ENCODE measurements around the gene KRTAP9-6. TPM values are rescaled to one million over a fixed set of nuclear protein-coding genes. Genes with fewer than 3 reads are reported as not detected.

Gene KRTAP9-6
- total and polyA plus RNA-seq, 10 of the 15 experiments (the other 5 are each of a cell fraction or from before 2014, with no cell fraction given), result not detected

DNA sequence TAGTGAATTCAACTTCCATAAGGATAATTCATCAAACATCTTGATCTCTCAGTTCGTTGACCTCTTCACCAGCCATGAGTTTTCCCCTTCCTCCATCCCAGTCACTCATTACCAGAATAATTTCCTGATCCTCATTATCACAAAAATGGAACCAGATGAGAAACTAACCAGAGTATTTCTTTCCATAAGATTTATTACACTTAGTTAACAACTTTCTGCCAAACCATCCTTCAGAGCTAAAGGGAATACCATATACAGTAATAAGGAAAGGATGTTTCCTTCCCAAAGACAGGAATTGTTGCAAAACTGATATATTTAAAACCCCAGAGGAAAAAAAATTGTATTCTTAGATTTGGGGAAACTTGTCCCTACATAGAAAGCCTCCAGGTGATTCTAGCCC, 28.8 kb downstream of the KRTAP9-6 start:
- FAIRE-seq, result no peak
- no peak overlapping the region for H2AFZ ChIP-seq (ENCODE audit: control insufficient read depth, low read depth, low read length)
- H3K9ac ChIP-seq (ENCODE audit: control insufficient read depth, insufficient read depth, low read length), result no peak overlapping the region
- H3K4me3 ChIP-seq, result no peak overlapping the region
- no peak for ATAC-seq
- ChIA-PET POLR2A (no interaction called here), RAD21 (ENCODE audit: unreplicated experiment) (no interaction called here), CTCF (interaction anchor here (0.5 to 0.6 kb wide), 2 partner anchors 345 to 388 kb away, joined by 3 read pairs; no protein-coding TSS in a partner anchor), SMC1A (ENCODE audit: uncharacterized antibody, unreplicated experiment) (no interaction called here)
- H3K27ac ChIP-seq (ENCODE audit: control insufficient read depth, insufficient read depth), result no peak overlapping the region
- intact Hi-C loops (cut with micrococcal nuclease; ENCODE audit: unreplicated experiment) (no loop called here), in situ Hi-C loops (cut with MboI) (no loop called here)
- no peak for TF ChIP-seq HDGF (IDR thresholded peaks at IDR 0.05)
- no peak for TF ChIP-seq SMAD1 (IDR thresholded peaks at IDR 0.05; ENCODE audit: low read depth, partially characterized antibody)
- TF ChIP-seq JUND (IDR thresholded peaks at IDR 0.05; ENCODE audit: low read depth, low read length), result no peak
- TF ChIP-seq POLR2AphosphoS2 (IDR thresholded peaks at IDR 0.05; ENCODE audit: low read depth, low read length), result no peak
- TF ChIP-seq EED (IDR thresholded peaks at IDR 0.05; ENCODE audit: low read depth), result no peak
- TF ChIP-seq ATF7 (IDR thresholded peaks at IDR 0.05; ENCODE audit: low read depth), result no peak
- no peak for TF ChIP-seq SIN3A (IDR thresholded peaks at IDR 0.05; ENCODE audit: low read depth, low read length)
- TF ChIP-seq HDAC6 (IDR thresholded peaks at IDR 0.05; ENCODE audit: unreplicated experiment), result no peak
- TF ChIP-seq, protein P1, sequence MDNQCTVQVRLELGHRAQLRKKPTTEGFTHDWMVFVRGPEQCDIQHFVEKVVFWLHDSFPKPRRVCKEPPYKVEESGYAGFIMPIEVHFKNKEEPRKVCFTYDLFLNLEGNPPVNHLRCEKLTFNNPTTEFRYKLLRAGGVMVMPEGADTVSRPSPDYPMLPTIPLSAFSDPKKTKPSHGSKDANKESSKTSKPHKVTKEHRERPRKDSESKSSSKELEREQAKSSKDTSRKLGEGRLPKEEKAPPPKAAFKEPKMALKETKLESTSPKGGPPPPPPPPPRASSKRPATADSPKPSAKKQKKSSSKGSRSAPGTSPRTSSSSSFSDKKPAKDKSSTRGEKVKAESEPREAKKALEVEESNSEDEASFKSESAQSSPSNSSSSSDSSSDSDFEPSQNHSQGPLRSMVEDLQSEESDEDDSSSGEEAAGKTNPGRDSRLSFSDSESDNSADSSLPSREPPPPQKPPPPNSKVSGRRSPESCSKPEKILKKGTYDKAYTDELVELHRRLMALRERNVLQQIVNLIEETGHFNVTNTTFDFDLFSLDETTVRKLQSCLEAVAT (IDR thresholded peaks at IDR 0.05), result no peak
- TF ChIP-seq, protein P2, sequence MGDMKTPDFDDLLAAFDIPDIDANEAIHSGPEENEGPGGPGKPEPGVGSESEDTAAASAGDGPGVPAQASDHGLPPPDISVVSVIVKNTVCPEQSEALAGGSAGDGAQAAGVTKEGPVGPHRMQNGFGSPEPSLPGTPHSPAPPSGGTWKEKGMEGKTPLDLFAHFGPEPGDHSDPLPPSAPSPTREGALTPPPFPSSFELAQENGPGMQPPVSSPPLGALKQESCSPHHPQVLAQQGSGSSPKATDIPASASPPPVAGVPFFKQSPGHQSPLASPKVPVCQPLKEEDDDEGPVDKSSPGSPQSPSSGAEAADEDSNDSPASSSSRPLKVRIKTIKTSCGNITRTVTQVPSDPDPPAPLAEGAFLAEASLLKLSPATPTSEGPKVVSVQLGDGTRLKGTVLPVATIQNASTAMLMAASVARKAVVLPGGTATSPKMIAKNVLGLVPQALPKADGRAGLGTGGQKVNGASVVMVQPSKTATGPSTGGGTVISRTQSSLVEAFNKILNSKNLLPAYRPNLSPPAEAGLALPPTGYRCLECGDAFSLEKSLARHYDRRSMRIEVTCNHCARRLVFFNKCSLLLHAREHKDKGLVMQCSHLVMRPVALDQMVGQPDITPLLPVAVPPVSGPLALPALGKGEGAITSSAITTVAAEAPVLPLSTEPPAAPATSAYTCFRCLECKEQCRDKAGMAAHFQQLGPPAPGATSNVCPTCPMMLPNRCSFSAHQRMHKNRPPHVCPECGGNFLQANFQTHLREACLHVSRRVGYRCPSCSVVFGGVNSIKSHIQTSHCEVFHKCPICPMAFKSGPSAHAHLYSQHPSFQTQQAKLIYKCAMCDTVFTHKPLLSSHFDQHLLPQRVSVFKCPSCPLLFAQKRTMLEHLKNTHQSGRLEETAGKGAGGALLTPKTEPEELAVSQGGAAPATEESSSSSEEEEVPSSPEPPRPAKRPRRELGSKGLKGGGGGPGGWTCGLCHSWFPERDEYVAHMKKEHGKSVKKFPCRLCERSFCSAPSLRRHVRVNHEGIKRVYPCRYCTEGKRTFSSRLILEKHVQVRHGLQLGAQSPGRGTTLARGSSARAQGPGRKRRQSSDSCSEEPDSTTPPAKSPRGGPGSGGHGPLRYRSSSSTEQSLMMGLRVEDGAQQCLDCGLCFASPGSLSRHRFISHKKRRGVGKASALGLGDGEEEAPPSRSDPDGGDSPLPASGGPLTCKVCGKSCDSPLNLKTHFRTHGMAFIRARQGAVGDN (IDR thresholded peaks at IDR 0.05), result no peak
- TF ChIP-seq, protein P3, sequence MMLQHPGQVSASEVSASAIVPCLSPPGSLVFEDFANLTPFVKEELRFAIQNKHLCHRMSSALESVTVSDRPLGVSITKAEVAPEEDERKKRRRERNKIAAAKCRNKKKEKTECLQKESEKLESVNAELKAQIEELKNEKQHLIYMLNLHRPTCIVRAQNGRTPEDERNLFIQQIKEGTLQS (IDR thresholded peaks at IDR 0.05; ENCODE audit: borderline replicate concordance, extremely low read depth, low read depth, low read length), result no peak
- TF ChIP-seq MYB (IDR thresholded peaks at IDR 0.05; ENCODE audit: borderline replicate concordance, low read depth, low read length), result no peak
- TF ChIP-seq, protein P4, sequence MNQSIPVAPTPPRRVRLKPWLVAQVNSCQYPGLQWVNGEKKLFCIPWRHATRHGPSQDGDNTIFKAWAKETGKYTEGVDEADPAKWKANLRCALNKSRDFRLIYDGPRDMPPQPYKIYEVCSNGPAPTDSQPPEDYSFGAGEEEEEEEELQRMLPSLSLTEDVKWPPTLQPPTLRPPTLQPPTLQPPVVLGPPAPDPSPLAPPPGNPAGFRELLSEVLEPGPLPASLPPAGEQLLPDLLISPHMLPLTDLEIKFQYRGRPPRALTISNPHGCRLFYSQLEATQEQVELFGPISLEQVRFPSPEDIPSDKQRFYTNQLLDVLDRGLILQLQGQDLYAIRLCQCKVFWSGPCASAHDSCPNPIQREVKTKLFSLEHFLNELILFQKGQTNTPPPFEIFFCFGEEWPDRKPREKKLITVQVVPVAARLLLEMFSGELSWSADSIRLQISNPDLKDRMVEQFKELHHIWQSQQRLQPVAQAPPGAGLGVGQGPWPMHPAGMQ (IDR thresholded peaks at IDR 0.05; ENCODE audit: borderline replicate concordance), result no peak
- no peak for TF ChIP-seq CREB1 (IDR thresholded peaks at IDR 0.05; ENCODE audit: low read depth)
- H3K4me1 ChIP-seq (ENCODE audit: control insufficient read depth, insufficient read depth, low read length), result no peaks in the 10 kb centered on the region
- no peak overlapping the region for H3K4me2 ChIP-seq (ENCODE audit: control insufficient read depth, insufficient read depth)
- H4K20me1 ChIP-seq (ENCODE audit: control insufficient read depth, insufficient read depth), result no peaks in the 10 kb centered on the region
- no peaks in the 10 kb centered on the region for H3K9me3 ChIP-seq (replicated peaks; ENCODE audit: control insufficient read depth, insufficient read depth, low read length)
- H3K27me3 ChIP-seq (replicated peaks in 1 of 2; ENCODE audit: control insufficient read depth in 2 of 2, insufficient read depth in 2 of 2, low read length in 1 of 2), result no peaks in the 10 kb centered on the region; a peak in 1 of 4 replicates
- no peaks in the 10 kb centered on the region for H3K79me2 ChIP-seq (ENCODE audit: control insufficient read depth, insufficient read depth, low read length)
- 0% methylated on average over 1 of the region's 1 CpG for WGBS (ENCODE audit: insufficient coverage, insufficient replicate concordance, low lambda C conversion rate, missing lambda C conversion rate)
- no peak for DNase-seq (ENCODE audit: low read depth, low spot score)
- BruUV-seq (replicated peaks), result no TSS peak
- H3K36me3 ChIP-seq (ENCODE audit: control insufficient read depth in 2 of 2, insufficient read depth in 2 of 2, low read length in 1 of 2), result no peaks in the 10 kb centered on the region
